ENCODE data around the gene MPZL1.
A peak's percentile ranks its signal among the peaks of the same experiment; 100 is the strongest.
"Not testable (repeated sequence)": the region's sequence is repeated elsewhere in the genome, so short reads cannot be mapped to it uniquely, and the experiment has no call there.

The MPZL1 gene

GRCh38 chr1:167784876-167785550 is 63.2 kb downstream of the MPZL1 start:
- peak; percentile 12 for DNase-seq

GRCh38 chr1:167786502-167786901 is 64.7 kb downstream of the MPZL1 start:
- DNase-seq, result no peak

GRCh38 chr1:167789501-167789900 is 67.7 kb downstream of the MPZL1 start:
- no peak for DNase-seq

- DNase-seq, result no peak
Measured at GRCh38 chr1:167790117-167790516, 68.3 kb downstream of the MPZL1 start.

DNA sequence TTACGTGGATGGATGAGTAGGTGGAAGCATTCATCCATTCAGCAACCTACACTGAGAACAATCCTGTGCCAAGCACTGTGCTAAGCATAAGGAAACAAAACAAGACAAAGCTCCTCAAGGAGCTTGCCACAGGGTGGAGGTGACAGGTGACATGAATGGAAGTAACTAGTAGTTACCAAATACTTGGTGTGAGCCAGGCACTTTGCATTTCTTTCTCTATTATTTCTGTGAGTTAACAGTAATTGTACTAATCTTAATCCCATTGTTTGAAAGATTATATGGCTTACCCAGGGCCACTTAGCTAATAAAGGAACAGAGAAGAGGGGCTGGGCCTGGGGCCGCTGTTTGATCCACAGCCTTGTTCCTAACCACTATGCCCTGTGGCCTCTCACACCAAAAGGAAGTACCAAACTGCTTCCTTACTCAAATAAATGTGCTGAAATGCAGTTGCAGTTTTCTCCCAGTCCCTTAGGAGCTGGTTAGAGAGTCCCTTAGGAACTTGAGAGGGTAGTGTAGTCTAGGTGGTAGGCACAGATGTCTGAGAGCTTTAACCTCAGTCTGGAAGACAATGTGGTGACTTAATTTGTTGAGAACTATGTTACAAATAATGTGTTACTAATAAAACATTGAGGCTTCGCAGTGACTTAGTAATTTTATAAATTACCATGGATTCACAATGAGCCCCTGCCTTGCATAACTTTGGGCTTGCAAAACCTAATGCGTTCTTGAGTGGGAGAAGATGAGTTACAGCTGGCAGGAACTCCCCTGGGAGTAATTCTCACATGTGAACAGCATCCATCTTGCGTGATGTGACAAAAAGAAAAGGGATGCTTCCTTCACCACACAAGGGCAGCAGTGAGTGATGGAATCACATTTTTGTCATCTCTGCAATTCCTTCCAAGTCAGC is 69.8 kb downstream of the MPZL1 start:
- DNase-seq, result peak; percentile 78

GRCh38 chr1:167792188-167792565 is 70.4 kb downstream of the MPZL1 start:
- DNase-seq, result peak; percentile 47

DNA sequence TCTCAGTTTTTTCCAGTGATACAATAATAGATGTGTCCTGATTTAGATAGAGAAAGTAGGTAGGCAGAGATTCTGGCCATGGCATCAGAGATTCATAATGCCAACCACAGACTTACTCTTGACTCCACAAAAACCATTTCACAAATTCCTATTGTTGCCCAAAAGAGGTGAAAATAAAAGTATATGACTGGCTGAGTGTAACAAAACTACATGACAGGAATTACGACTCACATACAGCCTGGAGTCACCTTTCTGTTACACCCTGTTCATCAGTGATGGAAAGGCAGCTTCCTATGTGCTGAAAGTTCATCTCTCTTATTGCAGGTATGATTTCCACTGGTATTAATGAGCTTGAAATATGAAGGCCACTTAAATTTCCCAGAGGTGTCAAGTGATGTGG is 72.3 kb downstream of the MPZL1 start:
- no peak for DNase-seq

GRCh38 chr1:167795810-167796740 is 74.3 kb downstream of the MPZL1 start:
- DNase-seq, result no peak

DNA sequence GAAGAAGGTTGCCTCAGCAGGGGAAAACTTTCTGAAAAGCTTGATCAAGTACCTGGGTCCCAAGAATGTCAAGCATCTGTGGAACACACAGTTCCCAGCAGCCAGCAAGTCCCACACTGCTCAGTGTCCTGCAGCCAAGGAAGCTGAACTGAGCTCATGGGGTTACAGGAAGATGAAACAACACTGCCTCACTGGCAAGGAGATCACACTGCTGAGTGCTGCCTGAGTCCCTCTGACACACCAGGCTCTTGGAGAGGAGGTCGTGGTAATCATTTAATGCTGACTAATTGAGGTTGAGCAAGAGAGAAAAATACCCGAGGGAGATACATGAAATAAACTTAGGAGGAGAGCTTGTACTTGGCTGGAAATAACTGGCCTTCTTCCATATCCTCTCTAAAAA is 75.2 kb downstream of the MPZL1 start:
- peak; percentile 77 for DNase-seq

- no peak for DNase-seq
Measured at GRCh38 chr1:167798952-167799351, 77.2 kb downstream of the MPZL1 start.

- DNase-seq, result no peak
Measured at GRCh38 chr1:167799747-167800146, 78.0 kb downstream of the MPZL1 start.

- DNase-seq, result no peak
Measured at GRCh38 chr1:167800251-167800650, 78.5 kb downstream of the MPZL1 start.

GRCh38 chr1:167802235-167802634 is 80.5 kb downstream of the MPZL1 start:
- DNase-seq, result no peak

DNA sequence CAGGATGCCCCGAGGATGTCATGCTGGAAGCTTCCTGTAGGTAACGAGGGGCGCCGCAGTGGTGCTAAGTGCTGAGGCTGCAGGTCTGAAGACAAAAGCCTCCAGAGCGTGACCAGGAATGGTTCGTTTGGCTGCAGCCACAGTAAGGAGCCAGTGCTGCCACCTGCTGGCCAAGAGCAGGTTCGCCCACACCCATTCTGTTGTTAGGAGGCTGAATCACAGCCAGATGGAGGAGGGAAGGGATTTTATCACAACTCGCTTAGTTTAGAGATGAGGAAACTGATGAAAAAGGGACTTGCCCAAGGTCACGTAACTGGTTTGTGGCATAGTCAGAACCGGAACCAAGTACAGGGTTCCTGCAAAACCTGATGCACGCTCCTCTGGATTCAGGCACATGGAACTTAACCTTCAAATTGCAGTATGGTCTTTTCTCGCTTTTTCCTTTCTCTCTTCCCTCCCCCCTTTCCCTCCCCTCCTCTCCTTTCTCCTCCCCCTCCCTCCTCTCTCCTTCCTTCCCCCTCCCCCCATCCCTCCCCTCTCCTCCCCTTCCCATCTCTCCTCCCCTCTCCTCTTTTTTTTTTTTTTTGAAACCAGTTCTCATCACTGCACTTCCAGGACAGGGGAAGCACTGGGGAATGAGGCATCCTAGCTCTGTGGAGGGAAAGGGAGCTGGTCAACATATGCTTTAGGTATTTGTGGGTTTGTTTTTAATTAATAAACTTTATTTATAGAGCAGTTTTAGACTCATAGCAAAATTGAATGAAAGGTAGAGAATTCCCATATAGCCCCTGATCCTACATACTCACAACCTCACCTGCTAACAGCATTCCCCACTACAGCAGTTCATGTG is 81.8 kb downstream of the MPZL1 start:
- peak; percentile 94 for DNase-seq

DNA sequence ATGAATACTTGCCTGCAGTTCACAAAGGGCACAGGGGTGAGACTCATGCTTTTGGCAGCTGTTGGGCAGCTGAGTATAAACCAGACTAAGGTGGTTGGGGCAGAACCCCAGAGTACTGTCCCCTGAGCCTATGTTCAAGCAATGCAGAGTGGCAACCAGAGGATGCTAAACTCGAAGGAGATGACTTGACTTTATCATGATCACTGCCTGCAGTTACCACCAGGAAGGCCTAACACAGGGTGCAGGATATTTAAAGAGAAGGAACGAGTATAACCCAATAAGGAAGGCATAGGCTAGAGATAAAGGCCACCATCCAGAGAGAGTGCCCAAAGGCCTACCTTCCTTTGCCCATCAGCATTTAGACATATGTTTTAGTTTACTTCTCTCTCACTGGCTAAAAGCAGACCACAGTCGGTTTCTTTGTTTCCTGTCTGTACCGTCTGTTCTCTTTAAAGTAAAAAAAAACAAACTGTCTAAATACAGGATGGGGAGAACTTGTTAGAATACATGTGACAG is 83.3 kb downstream of the MPZL1 start:
- peak; percentile 81 for DNase-seq

DNA sequence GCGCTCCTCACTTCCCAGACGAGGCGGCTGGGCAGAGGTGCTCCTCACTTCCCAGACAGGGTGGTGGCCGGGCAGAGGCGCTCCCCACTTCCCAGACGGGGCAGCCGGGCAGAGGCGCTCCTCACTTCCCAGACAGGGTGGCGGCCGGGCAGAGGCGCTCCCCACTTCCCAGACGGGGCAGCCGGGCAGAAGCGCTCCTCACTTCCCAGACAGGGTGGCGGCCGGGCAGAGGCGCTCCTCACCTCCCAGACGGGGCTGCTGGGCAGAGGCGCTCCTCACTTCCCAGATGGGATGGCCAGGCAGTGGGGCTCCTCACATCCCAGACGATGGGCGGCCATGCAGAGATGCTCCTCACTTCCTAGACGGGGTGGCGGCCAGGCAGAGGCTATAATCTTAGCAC is 84.5 kb downstream of the MPZL1 start:
- not testable (repeated sequence) for DNase-seq

DNA sequence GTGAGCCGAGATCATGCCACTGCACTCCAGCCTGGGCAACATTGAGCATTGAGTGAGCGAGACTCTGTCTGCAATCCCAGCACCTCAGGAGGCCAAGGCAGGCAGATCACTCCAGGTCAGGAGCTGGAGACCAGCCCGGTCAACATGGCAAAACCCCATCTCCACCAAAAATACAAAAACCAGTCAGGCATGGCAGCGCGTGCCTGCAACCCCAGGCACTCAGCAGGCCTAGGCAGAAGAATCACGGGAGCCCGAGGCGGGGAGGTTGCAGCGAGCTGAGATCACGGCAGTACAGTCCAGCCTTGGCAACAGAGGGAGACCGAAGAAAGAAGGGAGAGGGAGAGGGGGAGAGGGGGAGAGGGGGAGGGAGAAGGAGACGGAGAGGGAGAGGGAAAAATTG is 84.9 kb downstream of the MPZL1 start:
- not testable (repeated sequence) for DNase-seq

- no peak for DNase-seq
Measured at GRCh38 chr1:167808104-167808503, 86.3 kb downstream of the MPZL1 start.

DNA sequence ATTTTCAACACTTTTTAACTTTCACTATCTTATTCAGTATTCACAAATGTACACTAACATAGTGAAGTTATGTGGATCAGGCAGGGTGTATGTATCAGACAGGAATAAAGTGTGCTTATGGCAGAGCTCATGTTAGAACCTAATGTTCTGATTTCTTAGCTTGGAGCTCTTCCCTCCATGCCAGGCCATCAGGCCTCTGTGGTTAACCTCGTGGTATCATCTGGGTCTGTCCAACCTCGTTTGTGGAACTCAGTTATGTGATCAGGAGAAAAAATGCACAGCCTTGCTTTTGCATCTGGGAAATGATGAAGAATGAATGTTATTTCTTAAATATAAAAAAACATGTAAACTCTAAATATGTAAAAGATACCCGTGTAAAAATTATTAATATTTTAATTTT is 86.9 kb downstream of the MPZL1 start:
- DNase-seq, result no peak

DNA sequence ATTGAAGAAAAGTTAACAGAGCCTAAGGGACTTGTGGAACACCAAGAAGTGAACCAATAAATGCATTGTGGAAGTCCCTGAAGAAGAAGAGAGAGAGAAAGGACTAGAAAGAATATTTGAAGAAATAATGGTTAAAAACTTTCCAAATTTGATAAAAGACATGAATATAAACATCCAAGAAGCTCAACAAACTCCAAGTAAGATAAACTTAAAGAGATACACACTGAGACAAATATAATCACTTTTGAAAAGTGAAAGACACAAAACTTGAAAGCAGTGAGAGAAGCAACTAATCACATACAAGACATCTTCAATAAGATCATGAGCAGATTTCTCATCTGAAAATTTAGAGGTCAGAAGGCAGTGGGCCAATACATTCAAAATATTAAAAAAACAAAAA is 91.2 kb downstream of the MPZL1 start:
- no peak for DNase-seq

- no peak for DNase-seq
Measured at GRCh38 chr1:167815650-167816049, 93.9 kb downstream of the MPZL1 start.
